Measurements from ENCODE around the gene GRB7. TPM values are rescaled to one million over a fixed set of nuclear protein-coding genes. Genes with fewer than 3 reads are reported as not detected.

Gene GRB7
- total and polyA plus RNA-seq, 2 of the 4 experiments (the other 2 are of a cell fraction): 0.18 to 0.36 TPM

DNA sequence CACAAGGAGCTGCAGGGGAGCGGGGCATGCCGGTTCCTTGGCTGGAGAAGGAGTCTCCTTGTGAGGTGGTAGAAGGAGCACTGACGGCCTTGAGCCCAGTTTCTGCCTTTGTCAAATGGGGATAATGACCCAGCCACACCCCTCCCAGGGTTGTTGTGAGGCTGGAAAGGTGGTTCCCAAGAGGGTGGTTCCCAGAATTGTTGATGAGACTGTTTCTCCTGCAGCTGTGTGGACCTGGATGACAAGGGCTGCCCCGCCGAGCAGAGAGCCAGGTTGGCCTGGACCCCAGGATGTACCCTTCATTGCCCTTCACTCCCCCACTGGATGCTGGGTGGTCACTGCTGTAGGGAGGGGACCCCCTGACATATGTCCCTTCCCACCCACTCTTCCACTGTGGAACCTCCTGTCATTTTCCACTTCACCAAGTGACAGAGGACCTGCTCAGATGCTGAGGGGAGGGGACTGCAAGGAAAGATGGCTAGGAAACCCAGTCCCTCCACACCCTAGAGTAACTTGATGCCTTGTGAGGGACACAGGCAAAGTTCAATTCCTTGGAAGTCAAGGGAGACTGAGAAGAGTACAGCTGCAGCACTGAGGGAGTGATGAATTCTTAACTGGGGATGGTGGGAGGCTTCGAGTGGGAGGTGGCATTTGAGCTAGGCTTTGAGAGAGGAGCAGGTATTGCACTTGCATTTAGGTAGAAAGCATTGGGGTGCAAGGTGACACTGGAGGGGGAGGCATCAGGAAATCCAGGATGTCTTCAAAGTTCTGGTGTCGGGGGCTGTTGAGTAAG is 18.0 kb upstream of the GRB7 start:
- Histone ChIP-seq H3K4me1 (ENCODE audit: control insufficient read depth, insufficient read depth, low read length) (no peaks in the 10 kb centered on the region), H4K20me1 (ENCODE audit: insufficient read depth, low read length) (no peaks in the 10 kb centered on the region), H3K4me3 (ENCODE audit: insufficient read depth, low read depth, low read length) (no peak overlapping the region), H3K27me3 (ENCODE audit: control insufficient read depth, insufficient read depth, low read length) (no peaks in the 10 kb centered on the region), H3K9me1 (ENCODE audit: insufficient read depth, low read length) (no peaks in the 10 kb centered on the region), H3K27ac (ENCODE audit: insufficient read depth, low read length) (no peak overlapping the region), H3K36me3 (ENCODE audit: control insufficient read depth, insufficient read depth, low read length) (peaks cover 56% of the 10 kb centered on the region), H3K79me1 (ENCODE audit: low read depth in 1 of 2, low read length in 2 of 2) (no peaks in the 10 kb centered on the region), H2BK20ac (ENCODE audit: low read depth, low read length) (no peak overlapping the region), H2AFZ (replicated peaks; ENCODE audit: low read length, poor library complexity) (no peak overlapping the region), H3K9ac (ENCODE audit: low read depth, low read length) (no peak overlapping the region), H4K5ac (ENCODE audit: low read depth, low read length) (no peak overlapping the region), H3K23ac (ENCODE audit: low read depth, low read length) (no peak overlapping the region), H2BK5ac (ENCODE audit: low read depth, low read length, poor library complexity, severe bottlenecking) (no peak overlapping the region), H3K4ac (ENCODE audit: low read depth, low read length) (no peak overlapping the region), H2AK9ac (replicated peaks; ENCODE audit: low read depth, low read length, poor library complexity) (no peak overlapping the region), H2BK15ac (ENCODE audit: low read depth, low read length) (no peak overlapping the region), H4K91ac (ENCODE audit: insufficient read depth, low read depth, low read length) (no peak overlapping the region), H3K14ac (replicated peaks; ENCODE audit: low read depth, low read length) (no peak overlapping the region), H2BK120ac (ENCODE audit: low read depth, low read length) (no peak overlapping the region), H3K18ac (ENCODE audit: low read depth, low read length) (no peak overlapping the region), H2AK5ac (ENCODE audit: low read depth, low read length) (no peak overlapping the region), H3K9me3 (ENCODE audit: control insufficient read depth, insufficient read depth, low read length) (no peaks in the 10 kb centered on the region), H3K4me2 (ENCODE audit: low read depth, low read length) (no peak overlapping the region), H4K8ac (ENCODE audit: low read depth in 2 of 2, low read length in 2 of 2) (no peak overlapping the region), H3K56ac (ENCODE audit: extremely low read depth, insufficient read depth, low read length) (no peak overlapping the region)
- BruUV-seq (replicated peaks): no TSS peak
- intact Hi-C loops (cut with micrococcal nuclease) (no loop called here), dilution Hi-C loops (cut with HindIII; ENCODE audit: low sequenced_read_pairs, unreplicated experiment) (no loop called here), in situ Hi-C loops (cut with MboI; ENCODE audit: low sequenced_read_pairs) (no loop called here)
- ChIA-PET CTCF (no interaction called here), POLR2A (ENCODE audit: unreplicated experiment) (no interaction called here)
- 100% methylated on average over 1 of the region's 7 CpGs; no CpG with 5 or more reads in 1 of the 2 experiments for WGBS, 2 experiments (ENCODE audit: extremely low coverage in 2 of 2, insufficient read length in 1 of 2)
- no peak for DNase-seq
- no peak for ATAC-seq (ENCODE audit: low read depth)
- TF ChIP-seq CEBPB (IDR thresholded peaks at IDR 0.05; ENCODE audit: low read depth, low read length) (no peak), POLR2A (IDR thresholded peaks at IDR 0.05; ENCODE audit: low read depth, low read length) (no peak), MAZ (IDR thresholded peaks at IDR 0.05; ENCODE audit: borderline replicate concordance, low read depth, low read length) (no peak), BHLHE40 (IDR thresholded peaks at IDR 0.05; ENCODE audit: low read depth, low read length) (no peak), MXI1 (IDR thresholded peaks at IDR 0.05; ENCODE audit: borderline replicate concordance, low read depth, low read length) (no peak), RCOR1 (IDR thresholded peaks at IDR 0.05; ENCODE audit: insufficient replicate concordance, low read length) (no peak), MAFK (IDR thresholded peaks at IDR 0.05; ENCODE audit: low read depth, low read length) (no peak), FOS (IDR thresholded peaks at IDR 0.05; ENCODE audit: low read depth, low read length) (no peak), NFE2L2 (IDR thresholded peaks at IDR 0.05; ENCODE audit: low read depth, low read length) (no peak), RAD21 (IDR thresholded peaks at IDR 0.05; ENCODE audit: low read length) (no peak)
- TF ChIP-seq, protein P1, sequence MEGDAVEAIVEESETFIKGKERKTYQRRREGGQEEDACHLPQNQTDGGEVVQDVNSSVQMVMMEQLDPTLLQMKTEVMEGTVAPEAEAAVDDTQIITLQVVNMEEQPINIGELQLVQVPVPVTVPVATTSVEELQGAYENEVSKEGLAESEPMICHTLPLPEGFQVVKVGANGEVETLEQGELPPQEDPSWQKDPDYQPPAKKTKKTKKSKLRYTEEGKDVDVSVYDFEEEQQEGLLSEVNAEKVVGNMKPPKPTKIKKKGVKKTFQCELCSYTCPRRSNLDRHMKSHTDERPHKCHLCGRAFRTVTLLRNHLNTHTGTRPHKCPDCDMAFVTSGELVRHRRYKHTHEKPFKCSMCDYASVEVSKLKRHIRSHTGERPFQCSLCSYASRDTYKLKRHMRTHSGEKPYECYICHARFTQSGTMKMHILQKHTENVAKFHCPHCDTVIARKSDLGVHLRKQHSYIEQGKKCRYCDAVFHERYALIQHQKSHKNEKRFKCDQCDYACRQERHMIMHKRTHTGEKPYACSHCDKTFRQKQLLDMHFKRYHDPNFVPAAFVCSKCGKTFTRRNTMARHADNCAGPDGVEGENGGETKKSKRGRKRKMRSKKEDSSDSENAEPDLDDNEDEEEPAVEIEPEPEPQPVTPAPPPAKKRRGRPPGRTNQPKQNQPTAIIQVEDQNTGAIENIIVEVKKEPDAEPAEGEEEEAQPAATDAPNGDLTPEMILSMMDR (conservative IDR thresholded peaks at IDR 0.05; ENCODE audit: low read depth, low read length): no peak
- TF ChIP-seq, protein P2, sequence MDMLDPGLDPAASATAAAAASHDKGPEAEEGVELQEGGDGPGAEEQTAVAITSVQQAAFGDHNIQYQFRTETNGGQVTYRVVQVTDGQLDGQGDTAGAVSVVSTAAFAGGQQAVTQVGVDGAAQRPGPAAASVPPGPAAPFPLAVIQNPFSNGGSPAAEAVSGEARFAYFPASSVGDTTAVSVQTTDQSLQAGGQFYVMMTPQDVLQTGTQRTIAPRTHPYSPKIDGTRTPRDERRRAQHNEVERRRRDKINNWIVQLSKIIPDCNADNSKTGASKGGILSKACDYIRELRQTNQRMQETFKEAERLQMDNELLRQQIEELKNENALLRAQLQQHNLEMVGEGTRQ (IDR thresholded peaks at IDR 0.05; ENCODE audit: low read depth, low read length): no peak
- TF ChIP-seq, protein P3, sequence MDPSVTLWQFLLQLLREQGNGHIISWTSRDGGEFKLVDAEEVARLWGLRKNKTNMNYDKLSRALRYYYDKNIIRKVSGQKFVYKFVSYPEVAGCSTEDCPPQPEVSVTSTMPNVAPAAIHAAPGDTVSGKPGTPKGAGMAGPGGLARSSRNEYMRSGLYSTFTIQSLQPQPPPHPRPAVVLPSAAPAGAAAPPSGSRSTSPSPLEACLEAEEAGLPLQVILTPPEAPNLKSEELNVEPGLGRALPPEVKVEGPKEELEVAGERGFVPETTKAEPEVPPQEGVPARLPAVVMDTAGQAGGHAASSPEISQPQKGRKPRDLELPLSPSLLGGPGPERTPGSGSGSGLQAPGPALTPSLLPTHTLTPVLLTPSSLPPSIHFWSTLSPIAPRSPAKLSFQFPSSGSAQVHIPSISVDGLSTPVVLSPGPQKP (IDR thresholded peaks at IDR 0.05; ENCODE audit: borderline replicate concordance, low read depth, low read length): no peak

Measured in IMR-90 (cell line).